ENCODE measurements around the gene SLC2A9. TPM values are rescaled to one million over a fixed set of nuclear protein-coding genes. Genes with fewer than 3 reads are reported as not detected.
"Not testable (repeated sequence)": the region's sequence is repeated elsewhere in the genome, so short reads cannot be mapped to it uniquely, and the experiment has no call there.

SLC2A9 gene
- total RNA-seq, 4 donors from 2014 or later, result 5.6 to 10.5 (median 6.5) TPM

- H3K4me3 ChIP-seq, result no peak overlapping the region
- no peaks in the 10 kb centered on the region for H3K27me3 ChIP-seq
- 63% methylated on average over 5 of the region's 5 CpGs for WGBS
- no peaks in the 10 kb centered on the region for H3K4me1 ChIP-seq
- H3K36me3 ChIP-seq, result no peaks in the 10 kb centered on the region
- TF ChIP-seq, protein P1, sequence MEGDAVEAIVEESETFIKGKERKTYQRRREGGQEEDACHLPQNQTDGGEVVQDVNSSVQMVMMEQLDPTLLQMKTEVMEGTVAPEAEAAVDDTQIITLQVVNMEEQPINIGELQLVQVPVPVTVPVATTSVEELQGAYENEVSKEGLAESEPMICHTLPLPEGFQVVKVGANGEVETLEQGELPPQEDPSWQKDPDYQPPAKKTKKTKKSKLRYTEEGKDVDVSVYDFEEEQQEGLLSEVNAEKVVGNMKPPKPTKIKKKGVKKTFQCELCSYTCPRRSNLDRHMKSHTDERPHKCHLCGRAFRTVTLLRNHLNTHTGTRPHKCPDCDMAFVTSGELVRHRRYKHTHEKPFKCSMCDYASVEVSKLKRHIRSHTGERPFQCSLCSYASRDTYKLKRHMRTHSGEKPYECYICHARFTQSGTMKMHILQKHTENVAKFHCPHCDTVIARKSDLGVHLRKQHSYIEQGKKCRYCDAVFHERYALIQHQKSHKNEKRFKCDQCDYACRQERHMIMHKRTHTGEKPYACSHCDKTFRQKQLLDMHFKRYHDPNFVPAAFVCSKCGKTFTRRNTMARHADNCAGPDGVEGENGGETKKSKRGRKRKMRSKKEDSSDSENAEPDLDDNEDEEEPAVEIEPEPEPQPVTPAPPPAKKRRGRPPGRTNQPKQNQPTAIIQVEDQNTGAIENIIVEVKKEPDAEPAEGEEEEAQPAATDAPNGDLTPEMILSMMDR (IDR thresholded peaks at IDR 0.05), result no peak
- TF ChIP-seq EP300 (IDR thresholded peaks at IDR 0.05) (no peak), POLR2AphosphoS5 (IDR thresholded peaks at IDR 0.05) (no peak), POLR2A (IDR thresholded peaks at IDR 0.05; ENCODE audit: low read depth) (no peak)
- H3K9me3 ChIP-seq, result no peaks in the 10 kb centered on the region
- no peak for DNase-seq (ENCODE audit: extremely low spot score)
- intact Hi-C loops (cut with DNase I), result no loop called here
- H3K27ac ChIP-seq (replicated peaks in 1 of 4), result no peak overlapping the region
These were observed 213.2 kb downstream of the SLC2A9 start for GRCh38 chr4:9808077-9808476.

GRCh38 chr4:9804918-9805317, 216.4 kb downstream of the SLC2A9 start:
- Histone ChIP-seq H3K4me3 (no peak overlapping the region), H3K27ac (replicated peaks in 1 of 4) (no peak overlapping the region), H3K36me3 (no peaks in the 10 kb centered on the region), H3K4me1 (no peaks in the 10 kb centered on the region), H3K9me3 (no peaks in the 10 kb centered on the region), H3K27me3 (no peaks in the 10 kb centered on the region)
- WGBS, result 63% methylated on average over 2 of the region's 5 CpGs
- intact Hi-C loops (cut with DNase I), result no loop called here
- DNase-seq (ENCODE audit: extremely low spot score), result no peak
- TF ChIP-seq POLR2AphosphoS5 (IDR thresholded peaks at IDR 0.05), result no peak
- TF ChIP-seq POLR2A (IDR thresholded peaks at IDR 0.05; ENCODE audit: low read depth), result no peak
- TF ChIP-seq, protein P1 (IDR thresholded peaks at IDR 0.05), result no peak
- no peak for TF ChIP-seq EP300 (IDR thresholded peaks at IDR 0.05)

- Histone ChIP-seq H3K9me3 (no peaks in the 10 kb centered on the region), H3K27me3 (no peaks in the 10 kb centered on the region), H3K4me1 (no peaks in the 10 kb centered on the region), H3K36me3 (no peaks in the 10 kb centered on the region), H3K4me3 (no peak overlapping the region), H3K27ac (replicated peaks in 1 of 4) (no peak overlapping the region)
- no peak for DNase-seq (ENCODE audit: extremely low spot score)
- 79% methylated on average over 4 of the region's 4 CpGs for WGBS
- intact Hi-C loops (cut with DNase I), result no loop called here
- TF ChIP-seq POLR2A (IDR thresholded peaks at IDR 0.05; ENCODE audit: low read depth), result no peak
- TF ChIP-seq EP300 (IDR thresholded peaks at IDR 0.05), result no peak
- TF ChIP-seq, protein P1 (IDR thresholded peaks at IDR 0.05), result no peak
- no peak for TF ChIP-seq POLR2AphosphoS5 (IDR thresholded peaks at IDR 0.05)
These were observed 220.4 kb downstream of the SLC2A9 start for GRCh38 chr4:9800848-9801247.

DNA sequence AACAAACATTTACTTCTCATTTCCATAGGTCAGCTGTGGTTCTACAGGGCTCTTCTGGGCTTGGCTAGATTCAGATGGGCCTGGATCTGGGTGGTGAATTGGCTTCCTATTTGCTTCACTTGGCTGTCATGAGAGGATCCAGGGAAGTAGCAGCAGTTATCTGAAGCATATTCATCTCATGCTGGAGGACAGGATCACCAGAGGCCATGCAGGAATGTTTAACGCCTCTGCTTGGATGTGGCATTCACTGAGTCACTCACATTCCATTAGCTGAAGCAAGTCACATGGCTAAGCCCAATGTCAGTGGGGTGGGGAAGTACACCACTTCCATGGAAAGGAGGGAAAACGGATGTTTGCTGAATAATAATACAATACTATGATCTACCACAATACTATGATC, 224.7 kb downstream of the SLC2A9 start:
- not testable (repeated sequence) for H3K9me3 ChIP-seq
- WGBS, result 44% methylated on average over 2 of the region's 2 CpGs

GRCh38 chr4:9792381-9792780, 228.9 kb downstream of the SLC2A9 start:
- H3K36me3 ChIP-seq, result no peaks in the 10 kb centered on the region
- H3K27ac ChIP-seq (replicated peaks in 1 of 4), result no peak overlapping the region
- H3K9me3 ChIP-seq, result no peaks in the 10 kb centered on the region
- no peak for DNase-seq (ENCODE audit: extremely low spot score)
- H3K27me3 ChIP-seq, result no peaks in the 10 kb centered on the region
- no peak overlapping the region for H3K4me3 ChIP-seq
- H3K4me1 ChIP-seq, result no peaks in the 10 kb centered on the region
- TF ChIP-seq EP300 (IDR thresholded peaks at IDR 0.05), result no peak
- TF ChIP-seq POLR2AphosphoS5 (IDR thresholded peaks at IDR 0.05), result no peak
- TF ChIP-seq, protein P1 (IDR thresholded peaks at IDR 0.05), result no peak
- TF ChIP-seq POLR2A (IDR thresholded peaks at IDR 0.05; ENCODE audit: low read depth), result no peak
- 90% methylated on average over 3 of the region's 3 CpGs for WGBS
- intact Hi-C loops (cut with DNase I), result no loop called here

More for the DNA sequence above, 224.7 kb downstream of the SLC2A9 start:
- intact Hi-C loops (cut with DNase I); DNase-seq (ENCODE audit: extremely low spot score); H3K4me3 ChIP-seq; H3K27me3 ChIP-seq; H3K36me3 ChIP-seq; H3K27ac ChIP-seq (replicated peaks in 1 of 4); H3K4me1 ChIP-seq: not testable (repeated sequence)

DNA sequence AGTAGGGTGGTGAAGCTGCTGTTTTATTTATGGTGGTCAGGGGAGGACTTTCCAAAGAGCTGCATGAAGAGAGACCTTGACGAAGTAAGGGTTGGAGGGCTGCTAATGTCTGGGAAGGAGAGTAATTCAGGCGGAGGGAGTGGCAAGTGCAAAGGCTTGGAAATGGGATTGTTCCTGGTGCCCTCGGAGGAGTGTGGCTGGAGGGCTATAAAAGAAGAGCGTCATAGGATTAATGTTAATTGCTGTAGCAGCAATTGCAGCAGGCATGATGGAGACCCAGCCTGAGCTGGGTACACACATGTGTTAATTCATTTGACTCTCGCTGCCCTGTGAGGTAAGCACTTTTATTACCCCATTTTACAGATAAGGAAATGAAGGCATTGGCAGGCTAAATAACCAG, 235.4 kb downstream of the SLC2A9 start:
- H3K36me3 ChIP-seq; H3K27ac ChIP-seq (replicated peaks in 1 of 4); H3K4me3 ChIP-seq; intact Hi-C loops (cut with DNase I); DNase-seq (ENCODE audit: extremely low spot score); H3K9me3 ChIP-seq; H3K4me1 ChIP-seq: not testable (repeated sequence)
- peaks cover 0 to 24% (median 7%) of the 10 kb centered on the region in 4 donors for H3K27me3 ChIP-seq
- WGBS, result 93% methylated on average over 5 of the region's 5 CpGs
